NCI-H2107 treated with DMSO at 0.1 percent for 48 hours (cell line): Measurements from ENCODE around the gene CSF1.
"Not testable (repeated sequence)": the region's sequence is repeated elsewhere in the genome, so short reads cannot be mapped to it uniquely, and the experiment has no call there.

Experiments
- DNase-seq: peaks from one replicate; lab custom pipeline; 2025; ENCODE audit not compliant: unreplicated experiment; lab: John Stamatoyannopoulos, UW

The CSF1 gene

GRCh38 chr1:109917768-109918606 is 7.3 kb downstream of the CSF1 start:
- no peak for DNase-seq

DNA sequence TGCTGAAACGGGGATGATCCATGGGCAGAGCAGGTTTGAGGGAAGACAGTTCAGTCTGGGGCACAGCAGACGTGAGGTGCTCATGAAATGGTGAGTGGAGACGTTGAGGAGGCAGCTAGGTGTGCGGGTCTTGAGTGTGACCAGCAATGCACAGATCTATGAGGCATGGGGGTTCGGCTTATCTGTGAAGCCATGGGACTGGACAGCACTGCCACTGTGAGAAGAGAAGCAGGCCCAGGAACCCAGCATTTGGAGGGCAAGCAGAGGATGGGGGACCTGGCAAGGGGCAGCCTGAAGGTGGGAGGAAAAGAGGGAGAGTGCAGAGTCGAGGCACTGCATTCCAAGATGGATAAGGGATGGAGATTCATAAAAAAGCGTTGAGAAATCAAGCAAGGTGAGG is 8.0 kb downstream of the CSF1 start:
- no peak for DNase-seq

DNA sequence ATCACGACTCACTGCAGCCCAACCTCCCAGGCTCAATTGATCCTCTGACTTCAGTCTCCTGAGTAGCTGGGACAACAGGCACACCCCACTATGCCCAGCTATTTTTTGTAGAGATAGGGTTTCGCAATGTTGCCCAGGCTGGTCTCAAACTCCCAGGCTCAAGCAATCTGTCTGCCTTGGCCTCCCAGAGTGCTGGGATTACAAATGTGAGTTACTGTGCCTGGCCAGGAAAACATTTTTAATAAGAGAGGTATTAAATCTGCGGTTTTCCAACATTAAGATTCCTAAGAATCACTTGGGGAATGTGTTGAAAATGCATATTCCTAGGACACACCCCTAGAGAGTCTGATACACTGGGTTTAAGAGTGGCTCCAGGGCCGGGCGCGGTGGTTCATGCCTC is 8.7 kb downstream of the CSF1 start:
- no peak for DNase-seq

DNA sequence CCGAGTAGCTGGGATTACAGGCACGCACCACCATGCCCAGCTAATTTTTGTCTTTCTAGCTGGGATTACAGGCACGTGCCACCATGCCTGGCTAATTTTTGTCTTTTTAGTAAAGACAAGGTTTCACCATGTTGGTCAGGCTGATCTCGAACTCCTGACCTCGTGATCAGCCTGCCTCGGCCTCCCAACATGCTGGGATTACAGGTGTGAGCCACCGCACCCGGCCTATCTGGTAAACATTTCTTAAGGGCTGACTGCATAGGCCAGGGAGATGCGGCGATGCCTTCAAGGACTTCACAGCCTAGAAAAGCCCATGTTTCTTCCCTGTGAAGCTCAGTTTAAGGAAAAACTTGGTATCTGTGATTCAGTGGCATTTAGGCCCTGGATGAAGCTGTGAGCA is 9.7 kb downstream of the CSF1 start:
- DNase-seq, result not testable (repeated sequence)

- no peak for DNase-seq
Observed at GRCh38 chr1:109922326-109922725, 11.7 kb downstream of the CSF1 start.

GRCh38 chr1:109923131-109923945 is 12.7 kb downstream of the CSF1 start:
- no peak for DNase-seq

DNA sequence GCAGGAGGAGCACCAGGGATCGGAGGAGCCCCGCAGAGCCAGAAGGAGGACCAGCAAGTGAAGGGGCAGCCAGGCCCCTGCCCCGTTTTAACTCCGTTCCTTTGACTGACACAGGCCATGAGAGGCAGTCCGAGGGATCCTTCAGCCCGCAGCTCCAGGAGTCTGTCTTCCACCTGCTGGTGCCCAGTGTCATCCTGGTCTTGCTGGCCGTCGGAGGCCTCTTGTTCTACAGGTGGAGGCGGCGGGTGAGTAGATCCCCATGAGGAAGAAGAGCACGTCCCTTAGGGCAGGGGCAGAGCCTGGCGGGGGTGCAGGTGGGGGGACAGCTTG is 13.3 kb downstream of the CSF1 start:
- no peak for DNase-seq

DNA sequence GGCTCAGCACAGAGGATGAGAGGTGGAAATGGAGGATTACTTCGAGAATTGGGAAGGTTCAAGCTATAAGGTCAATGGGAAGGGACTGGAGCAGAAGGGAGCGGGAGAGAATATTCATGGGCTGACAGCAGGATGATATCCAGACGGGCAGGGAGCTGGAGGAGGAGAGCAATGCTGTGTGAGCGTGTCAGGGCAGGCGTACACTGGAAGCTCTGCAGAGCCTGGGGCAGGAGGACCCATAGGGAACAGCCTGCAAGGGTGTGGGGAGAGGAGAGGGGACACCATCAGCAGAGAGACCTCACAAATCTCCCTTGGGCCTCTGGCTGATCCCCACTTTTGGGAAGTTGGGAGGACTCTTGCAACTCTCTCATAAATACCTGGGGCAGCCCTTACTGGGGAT is 13.7 kb downstream of the CSF1 start:
- no peak for DNase-seq

- DNase-seq, result no peak
Observed at GRCh38 chr1:109925159-109925990, 14.7 kb downstream of the CSF1 start.

- no peak for DNase-seq
Observed at GRCh38 chr1:109926662-109927300, 16.1 kb downstream of the CSF1 start.

- no peak for DNase-seq
Observed at GRCh38 chr1:109927356-109927755, 16.7 kb downstream of the CSF1 start.

DNA sequence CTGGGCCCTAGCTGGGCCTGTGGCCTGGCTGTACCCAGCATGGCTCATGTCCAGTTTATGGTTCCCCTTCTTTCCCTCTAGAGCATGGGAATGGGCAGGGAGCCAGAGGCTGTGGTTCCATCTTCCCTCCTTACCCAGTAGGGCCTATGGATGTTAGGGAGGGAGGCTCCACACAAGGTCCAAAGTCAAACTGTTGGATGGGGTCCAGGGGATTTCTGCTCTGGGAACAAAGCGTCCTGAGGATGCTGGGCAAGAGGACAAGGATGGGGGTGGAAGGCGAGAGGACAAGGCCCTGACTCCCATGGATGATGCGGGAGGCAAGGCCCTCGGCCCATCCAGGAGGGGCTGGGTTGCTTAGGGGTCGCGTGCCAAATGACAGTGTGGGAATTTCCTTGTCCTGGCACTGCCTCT is 17.3 kb downstream of the CSF1 start:
- no peak for DNase-seq

DNA sequence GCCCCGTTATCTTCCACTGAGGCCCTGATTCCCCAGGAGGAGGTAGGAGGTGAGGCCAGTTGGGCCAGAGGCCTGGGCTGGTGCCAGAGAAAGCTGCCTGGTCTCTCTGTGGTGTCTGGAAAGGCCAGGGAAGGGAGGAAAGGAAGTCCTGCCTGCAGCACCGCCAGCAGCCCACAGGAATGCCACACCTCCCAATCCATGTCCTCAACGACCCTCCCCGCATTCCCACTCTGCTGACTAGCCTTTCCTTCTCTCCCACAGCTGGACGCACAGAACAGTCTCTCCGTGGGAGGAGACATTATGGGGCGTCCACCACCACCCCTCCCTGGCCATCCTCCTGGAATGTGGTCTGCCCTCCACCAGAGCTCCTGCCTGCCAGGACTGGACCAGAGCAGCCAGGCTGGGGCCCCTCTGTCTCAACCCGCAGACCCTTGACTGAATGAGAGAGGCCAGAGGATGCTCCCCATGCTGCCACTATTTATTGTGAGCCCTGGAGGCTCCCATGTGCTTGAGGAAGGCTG is 18.0 kb downstream of the CSF1 start:
- DNase-seq, result no peak

DNA sequence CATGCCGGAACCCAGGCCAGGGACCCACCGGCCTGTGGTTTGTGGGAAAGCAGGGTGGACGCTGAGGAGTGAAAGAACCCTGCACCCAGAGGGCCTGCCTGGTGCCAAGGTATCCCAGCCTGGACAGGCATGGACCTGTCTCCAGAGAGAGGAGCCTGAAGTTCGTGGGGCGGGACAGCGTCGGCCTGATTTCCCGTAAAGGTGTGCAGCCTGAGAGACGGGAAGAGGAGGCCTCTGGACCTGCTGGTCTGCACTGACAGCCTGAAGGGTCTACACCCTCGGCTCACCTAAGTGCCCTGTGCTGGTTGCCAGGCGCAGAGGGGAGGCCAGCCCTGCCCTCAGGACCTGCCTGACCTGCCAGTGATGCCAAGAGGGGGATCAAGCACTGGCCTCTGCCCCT is 18.5 kb downstream of the CSF1 start:
- no peak for DNase-seq

- DNase-seq, result no peak
Observed at GRCh38 chr1:109929588-109930251, 19.1 kb downstream of the CSF1 start.

DNA sequence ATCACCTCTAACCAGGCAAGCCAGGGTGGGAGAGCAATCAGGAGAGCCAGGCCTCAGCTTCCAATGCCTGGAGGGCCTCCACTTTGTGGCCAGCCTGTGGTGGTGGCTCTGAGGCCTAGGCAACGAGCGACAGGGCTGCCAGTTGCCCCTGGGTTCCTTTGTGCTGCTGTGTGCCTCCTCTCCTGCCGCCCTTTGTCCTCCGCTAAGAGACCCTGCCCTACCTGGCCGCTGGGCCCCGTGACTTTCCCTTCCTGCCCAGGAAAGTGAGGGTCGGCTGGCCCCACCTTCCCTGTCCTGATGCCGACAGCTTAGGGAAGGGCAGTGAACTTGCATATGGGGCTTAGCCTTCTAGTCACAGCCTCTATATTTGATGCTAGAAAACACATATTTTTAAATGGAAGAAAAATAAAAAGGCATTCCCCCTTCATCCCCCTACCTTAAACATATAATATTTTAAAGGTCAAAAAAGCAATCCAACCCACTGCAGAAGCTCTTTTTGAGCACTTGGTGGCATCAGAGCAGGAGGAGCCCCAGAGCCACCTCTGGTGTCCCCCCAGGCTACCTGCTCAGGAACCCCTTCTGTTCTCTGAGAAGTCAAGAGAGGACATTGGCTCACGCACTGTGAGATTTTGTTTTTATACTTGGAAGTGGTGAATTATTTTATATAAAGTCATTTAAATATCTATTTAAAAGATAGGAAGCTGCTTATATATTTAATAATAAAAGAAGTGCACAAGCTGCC is 19.8 kb downstream of the CSF1 start:
- no peak for DNase-seq

- no peak for DNase-seq
Observed at GRCh38 chr1:109931189-109931731, 20.6 kb downstream of the CSF1 start.

- no peak for DNase-seq
Observed at GRCh38 chr1:109931911-109932636, 21.4 kb downstream of the CSF1 start.

DNA sequence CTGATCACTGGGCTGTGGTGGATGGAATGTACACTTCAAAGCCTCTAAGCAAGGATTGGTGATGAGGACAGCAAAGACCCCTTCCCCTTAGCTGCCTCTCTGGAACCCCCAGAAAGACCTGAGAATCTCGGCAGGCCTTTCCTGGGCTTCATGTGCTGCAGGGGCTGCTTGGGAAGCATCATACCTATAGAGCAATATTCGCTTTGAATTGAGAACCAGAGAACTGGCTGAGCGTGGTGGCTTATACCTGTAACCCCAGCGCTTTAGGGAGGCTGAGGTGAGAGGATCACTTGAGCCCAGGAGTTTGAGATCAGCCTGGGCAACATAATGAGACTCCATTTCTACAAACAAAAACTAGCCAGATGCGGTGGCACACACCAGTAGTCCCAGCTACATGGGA is 22.0 kb downstream of the CSF1 start:
- DNase-seq, result no peak
